ENCODE data around the gene RIN2. TPM values are rescaled to one million over a fixed set of nuclear protein-coding genes. Genes with fewer than 3 reads are reported as not detected.
"Not testable (repeated sequence)": the region's sequence is repeated elsewhere in the genome, so short reads cannot be mapped to it uniquely, and the experiment has no call there.

RIN2 gene
- polyA plus RNA-seq, 1 donor: 19.9 TPM

DNA sequence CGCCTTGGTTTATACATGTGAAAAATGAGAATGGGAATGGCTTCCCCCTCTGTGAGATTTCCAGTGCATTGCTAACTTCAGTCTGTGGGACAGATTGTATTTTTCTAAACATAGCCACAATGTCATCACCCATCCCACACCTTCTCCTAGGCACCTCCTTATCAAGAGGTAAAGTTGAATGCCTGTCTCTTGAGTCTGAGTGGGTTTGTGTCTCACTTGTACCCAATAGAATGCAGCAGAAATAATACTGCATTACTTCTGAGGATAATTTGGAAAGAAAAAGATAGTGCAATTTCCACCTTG lies 27.9 kb downstream of the RIN2 start:
- no peak for DNase-seq (ENCODE audit: low read depth)

DNA sequence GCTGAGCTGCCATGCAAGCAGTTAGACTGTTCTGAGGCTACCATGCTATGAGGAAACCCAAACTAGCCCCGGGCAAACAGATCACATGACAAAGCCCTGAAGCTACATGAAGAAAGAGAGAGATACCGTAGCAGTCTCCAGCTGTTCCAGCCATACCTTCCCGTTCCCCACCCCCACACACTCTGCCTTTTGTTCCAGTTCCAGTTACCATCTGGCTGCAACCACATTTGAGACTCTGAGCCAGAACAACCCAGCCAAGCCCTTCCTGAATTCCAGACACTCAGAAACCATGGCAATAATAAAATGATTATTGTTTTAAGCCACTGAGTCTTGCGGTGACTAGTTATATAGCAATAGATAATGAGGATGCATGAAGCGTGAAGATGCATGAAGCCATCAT lies 28.3 kb downstream of the RIN2 start:
- DNase-seq (ENCODE audit: low read depth): no peak

DNA sequence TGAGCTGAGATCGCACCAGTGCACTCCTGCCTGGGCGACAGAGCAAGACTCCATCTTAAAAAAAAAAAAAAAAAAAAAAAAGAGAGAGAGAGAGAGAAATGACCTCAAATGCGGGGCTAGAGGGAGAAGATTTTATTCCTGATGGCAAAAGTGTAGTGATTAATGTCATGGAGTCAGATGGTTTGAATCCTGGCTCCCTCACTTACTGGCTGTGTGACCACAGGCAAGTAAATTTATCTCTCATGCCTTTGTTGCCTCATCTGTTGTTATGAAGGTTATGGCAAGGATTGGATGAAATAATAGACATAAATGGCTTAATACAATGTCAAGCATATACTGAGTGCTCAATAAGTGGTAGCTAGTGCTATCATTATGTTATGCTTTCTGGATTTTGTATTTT lies 29.3 kb downstream of the RIN2 start:
- DNase-seq (ENCODE audit: low read depth): no peak

DNA sequence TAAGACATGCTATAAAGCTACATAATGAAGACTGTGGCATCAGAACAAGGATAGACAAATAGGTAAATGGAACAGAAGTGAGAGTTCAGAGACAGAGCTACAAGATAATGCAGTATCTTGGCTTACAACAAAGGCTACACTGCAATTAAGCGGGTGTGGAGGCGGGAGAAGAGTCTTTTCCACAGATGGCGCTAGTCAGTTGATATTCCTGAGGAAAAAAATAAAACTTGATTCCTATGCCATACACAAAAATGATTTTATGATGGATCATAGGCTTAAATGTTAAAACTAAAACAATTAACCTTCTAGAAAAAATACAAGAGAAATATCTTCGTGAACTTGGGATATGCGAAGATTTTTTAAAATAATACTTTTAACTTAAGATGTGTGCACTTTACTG lies 31.0 kb downstream of the RIN2 start:
- no peak for DNase-seq (ENCODE audit: low read depth)

DNA sequence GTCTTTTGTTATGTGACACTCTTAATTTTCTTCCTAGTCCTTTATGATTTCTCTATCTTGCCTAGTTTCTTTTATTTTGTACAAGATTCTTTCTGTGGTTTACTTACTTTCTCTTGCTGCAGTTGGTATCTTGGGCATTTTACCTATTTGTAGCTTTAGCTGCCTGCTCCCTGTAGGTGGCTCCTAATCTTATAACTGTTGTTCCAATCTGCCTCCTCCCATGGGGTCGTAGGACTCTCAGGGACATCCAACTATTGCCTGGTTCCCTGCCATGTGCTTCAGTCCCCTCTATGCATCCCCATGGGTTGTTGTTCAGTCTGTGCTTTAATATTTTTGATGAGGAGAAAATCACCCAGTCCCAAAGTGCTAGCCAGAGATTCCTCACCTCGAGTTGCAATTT lies 31.4 kb downstream of the RIN2 start:
- no peak for DNase-seq (ENCODE audit: low read depth)

DNA sequence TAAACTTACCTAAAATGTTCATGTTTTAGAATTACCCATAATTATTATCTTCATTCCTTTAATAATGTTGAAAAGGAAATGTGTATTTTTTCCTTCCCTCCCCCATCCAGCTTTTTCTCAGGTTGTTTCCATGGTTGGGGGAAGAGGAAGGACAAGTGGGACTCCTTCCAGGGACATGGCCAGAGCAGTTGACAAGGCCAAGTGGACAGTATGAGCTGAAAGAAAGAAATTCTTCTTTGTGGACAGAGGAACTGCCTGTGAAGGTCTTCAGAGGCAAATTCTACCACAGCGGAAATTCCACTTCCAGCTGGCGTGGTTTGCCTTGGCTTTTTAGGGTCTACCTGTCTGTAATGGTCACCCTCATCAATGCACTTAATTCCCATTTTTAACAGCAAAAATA lies 33.8 kb downstream of the RIN2 start:
- DNase-seq (ENCODE audit: low read depth): no peak

DNA sequence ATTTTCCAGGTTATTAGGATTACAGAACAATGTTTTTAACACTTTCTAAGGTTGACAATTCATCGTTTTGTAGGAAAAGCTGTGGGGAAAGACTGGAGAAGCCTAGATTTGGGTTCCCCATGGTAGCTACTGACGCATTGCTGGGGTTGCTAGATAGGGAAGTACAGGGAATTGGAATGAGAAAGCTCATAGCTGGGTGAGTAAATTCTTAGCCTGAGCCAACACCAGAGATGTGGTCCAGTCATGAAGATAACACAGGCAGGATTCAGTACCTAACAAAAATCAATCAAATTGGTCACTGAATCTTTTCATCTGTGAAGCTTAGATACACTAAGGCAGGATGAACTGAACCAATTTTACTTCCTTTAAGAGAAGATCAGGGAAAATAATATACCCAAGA lies 35.7 kb downstream of the RIN2 start:
- DNase-seq (ENCODE audit: low read depth): no peak

DNA sequence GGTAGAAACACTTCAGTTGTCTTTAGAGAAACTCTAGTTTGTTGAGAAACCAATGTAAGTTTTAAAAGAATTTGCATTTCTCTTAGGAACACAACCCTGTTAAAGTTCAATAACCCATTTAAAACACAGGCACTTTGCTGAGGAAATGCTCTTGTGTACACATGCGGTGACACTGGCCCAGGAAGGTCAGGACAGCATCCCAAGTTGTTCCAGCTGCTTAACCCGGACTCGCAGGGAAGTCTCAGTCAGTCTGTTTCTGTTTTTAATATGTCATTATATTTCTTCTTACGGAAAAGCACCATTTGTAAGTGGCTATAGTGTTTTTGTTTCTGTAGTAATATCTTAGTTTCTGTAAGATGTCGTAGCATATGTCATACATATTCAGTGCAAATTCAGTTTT lies 36.9 kb downstream of the RIN2 start:
- DNase-seq (ENCODE audit: low read depth): no peak

DNA sequence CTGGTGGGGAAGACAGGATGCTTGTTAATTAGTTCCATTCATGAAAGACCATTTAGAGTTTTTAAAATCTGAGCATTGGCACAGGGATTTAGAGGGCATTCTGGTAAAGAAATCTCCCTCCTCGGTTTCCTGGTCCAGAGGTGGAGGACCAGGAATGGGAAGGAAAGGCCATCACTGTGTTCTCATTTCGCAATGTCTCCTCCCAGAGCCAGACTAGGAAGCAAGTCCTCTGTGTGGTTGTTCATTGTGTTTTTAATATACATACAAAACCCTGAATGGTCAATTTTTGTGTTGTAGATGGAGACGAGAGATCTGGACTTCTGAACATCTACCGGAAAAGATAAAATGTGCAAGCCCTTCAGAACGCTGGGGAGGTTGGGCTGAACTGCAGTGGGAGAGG lies 41.3 kb downstream of the RIN2 start:
- no peak for DNase-seq (ENCODE audit: low read depth)

DNA sequence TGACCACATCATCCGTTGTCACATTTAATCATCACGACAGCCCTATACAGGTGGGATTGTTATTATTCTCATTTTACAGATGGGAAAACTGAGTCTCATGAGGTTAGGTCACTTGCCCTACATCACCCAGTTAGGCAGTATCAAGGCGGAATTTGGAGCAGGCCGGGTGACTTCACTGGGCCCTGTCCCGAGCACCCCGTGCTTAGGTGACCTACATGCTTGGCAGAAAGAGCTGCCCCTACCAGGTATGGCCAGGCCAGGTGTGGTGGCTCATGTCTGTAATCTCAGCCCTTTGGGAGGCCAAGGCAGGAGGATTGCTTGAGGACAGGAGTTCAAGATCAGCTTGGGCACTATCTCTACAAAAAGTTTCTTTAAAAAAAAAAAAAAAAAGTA lies 44.0 kb downstream of the RIN2 start:
- DNase-seq (ENCODE audit: low read depth): no peak

DNA sequence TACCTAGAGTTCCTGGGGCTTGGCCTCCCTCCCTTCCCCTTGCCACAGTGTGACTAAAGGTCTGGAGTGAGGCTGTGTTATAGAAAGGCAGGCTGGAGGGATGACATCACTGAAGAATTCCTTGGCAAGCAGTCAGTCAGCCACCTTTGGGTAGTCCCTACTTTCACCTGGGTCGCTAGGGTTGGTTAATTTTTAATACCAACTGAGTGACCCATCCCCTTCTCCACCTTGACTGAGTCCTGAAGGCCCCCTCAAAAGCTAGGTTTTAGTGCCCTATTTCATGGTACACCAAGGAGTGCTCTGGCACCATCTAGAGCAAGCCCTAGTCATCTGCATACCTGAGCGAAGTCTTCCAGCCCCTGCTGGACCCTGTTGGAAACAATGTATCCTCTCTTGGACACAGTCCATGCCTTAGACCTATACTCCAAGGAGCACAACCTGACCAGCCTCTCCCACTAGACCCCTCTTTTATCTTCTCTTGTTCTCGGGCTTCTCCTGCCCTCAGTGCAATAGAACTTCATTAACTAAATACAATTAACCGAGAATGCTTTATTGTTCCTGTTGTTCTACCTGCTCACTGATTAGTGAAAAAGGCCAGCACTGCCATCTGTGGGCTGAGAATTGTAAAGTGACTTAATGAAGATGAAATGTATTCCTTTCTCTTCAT lies 44.6 kb downstream of the RIN2 start:
- no peak for DNase-seq (ENCODE audit: low read depth)

DNA sequence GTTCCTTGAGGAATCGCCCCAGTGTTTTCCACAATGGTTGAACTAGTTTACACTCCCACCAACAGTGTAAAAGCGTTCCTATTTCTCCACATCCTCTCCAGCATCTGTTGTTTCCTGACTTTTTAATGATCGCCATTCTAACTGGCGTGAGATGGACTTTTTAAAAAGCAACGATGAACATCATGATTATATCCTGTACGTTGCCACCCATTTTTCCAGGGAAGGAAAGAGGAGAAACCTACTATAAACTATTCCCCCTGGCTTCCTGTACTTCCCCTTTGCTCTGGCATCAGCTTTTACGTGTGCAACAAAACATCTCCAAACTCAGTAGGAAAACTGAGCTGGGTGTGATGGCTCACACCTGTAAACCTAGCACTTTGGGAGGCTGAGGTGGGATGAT lies 48.2 kb downstream of the RIN2 start:
- DNase-seq (ENCODE audit: low read depth): not testable (repeated sequence)

DNA sequence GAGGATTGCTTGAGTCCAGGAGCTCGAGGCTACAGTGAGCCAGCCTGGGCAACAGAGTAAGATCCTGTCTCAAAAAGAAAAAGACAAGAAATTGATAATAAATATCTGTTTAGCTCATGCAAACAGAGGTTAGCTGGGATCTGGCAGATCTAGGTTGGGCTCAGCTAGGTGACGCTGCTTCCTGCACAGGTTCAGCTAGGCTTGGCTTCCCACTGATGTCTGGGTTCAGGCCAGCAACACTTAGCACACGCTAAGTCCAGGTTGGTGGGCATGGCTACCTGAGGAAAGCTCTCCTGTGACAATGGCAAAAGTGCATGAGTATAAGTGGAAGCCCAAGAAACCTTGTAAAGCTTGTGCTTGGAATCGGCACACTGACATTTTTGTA lies 48.7 kb downstream of the RIN2 start:
- DNase-seq (ENCODE audit: low read depth): no peak

DNA sequence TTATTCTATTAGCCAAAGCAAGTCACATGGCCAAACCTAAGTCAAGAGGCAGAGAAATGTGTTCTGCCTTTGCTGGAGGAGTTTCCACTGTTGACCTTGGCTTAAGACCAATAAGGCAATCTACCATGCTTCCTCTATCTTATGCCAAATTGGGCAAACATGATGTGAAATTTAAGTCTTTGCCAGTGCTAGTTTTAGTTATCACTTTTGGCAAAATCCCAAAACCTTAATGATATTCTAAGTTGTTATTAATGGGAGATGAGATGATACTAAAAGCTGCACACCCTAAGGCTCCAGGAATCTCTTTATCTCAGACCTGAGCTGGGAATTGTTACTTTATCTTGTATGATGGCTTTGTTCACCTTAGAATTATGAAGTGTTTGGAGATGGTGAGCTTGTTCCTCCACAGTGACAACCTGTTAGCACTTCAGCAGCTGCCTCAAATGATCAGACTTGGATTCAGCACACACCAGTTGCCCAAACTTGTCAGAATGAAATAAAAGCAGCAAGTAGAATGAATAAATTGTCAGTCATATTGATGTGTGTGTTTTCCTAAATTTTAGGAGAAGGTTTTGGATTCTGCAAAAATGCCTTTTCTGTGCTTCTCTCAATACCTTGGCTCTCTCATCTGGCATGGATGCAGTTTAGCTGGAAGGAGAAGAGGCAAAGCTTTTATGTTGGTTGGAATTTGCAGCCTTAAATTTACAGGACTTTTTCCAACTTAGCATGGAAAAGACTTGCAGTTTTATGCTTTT lies 49.3 kb downstream of the RIN2 start:
- DNase-seq (ENCODE audit: low read depth): peak; percentile 34
